Right renal cortex interstitium (tissue), 3 donors: ENCODE results near the gene PLEK2. TPM values are rescaled to one million over a fixed set of nuclear protein-coding genes. Genes with fewer than 3 reads are reported as not detected.
"Not testable (repeated sequence)": the region's sequence is repeated elsewhere in the genome, so short reads cannot be mapped to it uniquely, and the experiment has no call there.

Experiments
- DNase-seq, 3 donors: peaks; one replicate each; pipeline ENCODE4 v3.0.0-alpha.2; 2013; ENCODE audit warnings: low read depth in 3 of 3, low spot score in 2 of 3
- polyA plus RNA-seq, 3 donors: library from polyadenylated mRNA; unstranded; fragments of 120-200 nt; gene quantifications; one replicate each; pipeline ENCODE4 v1.2.1, GENCODE V29; 2013; ENCODE audit not compliant: insufficient read length in 3 of 3

The PLEK2 gene
- polyA plus RNA-seq, 3 donors: 1.9 to 2.4 (median 2.0) TPM

DNA sequence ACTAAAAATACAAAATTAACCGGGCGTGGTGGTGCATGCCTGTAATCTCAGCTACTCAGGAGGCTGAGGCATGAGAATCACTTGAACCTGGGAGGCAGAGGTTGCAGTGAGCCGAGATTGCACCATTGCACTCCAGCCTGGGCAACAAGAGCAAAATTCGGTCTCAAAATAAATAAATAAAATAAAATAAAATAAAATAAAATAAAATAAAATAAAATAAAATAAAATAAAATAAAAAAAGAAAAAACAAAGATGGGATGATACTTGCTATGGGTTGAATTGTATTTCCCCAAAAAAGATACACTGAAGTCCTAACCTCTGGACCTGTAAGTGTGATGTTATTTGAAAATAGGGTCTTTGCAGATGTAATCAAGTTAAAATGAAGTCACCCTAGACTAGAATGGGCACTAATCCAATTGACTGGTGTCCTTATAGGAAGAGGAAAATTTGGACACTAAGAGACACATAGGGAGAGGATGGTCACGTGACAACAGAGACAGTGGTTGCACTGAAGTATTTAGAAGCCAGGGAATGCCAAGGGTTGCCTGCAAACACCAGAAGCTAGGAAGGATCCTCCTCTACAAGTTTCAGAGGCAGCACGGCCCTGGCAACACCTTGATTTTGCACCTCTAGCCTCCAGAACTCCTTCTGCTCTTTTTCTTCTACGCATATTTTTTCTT, 3.7 kb downstream of the PLEK2 start:
- DNase-seq: not testable (repeated sequence)

DNA sequence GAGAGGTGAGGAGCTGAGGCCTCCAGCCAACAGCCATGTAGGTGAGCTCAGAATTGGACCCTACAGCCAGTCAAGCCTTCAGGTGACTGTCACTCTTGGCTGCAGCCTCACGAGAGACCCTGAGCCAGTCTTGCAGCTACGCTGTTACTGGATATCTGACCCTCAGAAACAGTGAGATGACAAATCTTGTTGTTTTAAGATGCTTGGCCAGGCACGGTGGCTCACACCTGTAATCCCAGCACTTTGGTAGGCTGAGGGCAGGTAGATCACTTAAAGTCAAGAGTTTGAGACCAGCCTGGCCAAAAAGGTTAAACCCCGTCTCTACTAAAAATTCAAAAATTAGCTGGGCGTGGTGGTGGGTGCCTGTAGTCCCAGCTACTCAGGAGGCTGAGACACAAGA, 6.2 kb downstream of the PLEK2 start:
- DNase-seq: no peak

DNA sequence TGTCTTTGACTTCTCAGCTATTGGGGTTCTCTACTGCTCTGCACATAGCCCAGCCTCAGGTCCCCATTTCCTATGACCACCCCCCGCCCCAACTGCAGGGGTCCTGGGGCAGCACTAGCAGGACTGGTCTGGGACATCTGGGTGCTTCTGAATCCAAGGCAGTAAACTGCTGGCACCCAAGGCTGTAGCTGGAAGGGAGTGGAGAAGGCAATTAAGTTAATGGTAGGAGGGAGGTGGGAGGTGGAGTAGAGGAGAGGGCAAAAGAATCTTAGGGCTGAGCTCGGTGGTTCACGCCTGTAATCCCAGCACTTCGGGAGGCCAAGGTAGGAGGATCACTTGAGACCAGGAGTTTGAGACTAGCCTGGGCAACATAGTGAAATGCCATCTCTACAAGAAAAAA, 11.5 kb downstream of the PLEK2 start:
- no peak for DNase-seq

DNA sequence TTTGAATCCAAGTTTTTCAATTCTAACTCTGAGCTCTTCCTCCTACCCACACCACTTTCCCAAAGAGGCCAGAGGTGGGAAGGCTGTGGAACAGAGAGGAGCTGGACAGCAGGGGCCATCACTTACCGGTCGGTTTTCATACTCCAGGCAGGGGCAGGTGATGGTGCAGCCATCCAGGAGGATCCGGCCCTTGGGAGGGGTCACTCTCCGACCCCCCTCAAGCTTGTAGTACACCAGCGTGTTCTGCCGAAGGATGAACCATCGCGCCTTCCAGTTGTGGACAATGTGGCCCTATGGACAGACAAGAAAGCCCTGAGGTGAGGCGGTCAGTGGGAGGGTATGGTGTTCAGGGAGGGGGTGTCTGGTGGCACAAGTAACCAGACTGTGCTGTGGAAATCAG, 14.4 kb downstream of the PLEK2 start:
- DNase-seq: no peak

DNA sequence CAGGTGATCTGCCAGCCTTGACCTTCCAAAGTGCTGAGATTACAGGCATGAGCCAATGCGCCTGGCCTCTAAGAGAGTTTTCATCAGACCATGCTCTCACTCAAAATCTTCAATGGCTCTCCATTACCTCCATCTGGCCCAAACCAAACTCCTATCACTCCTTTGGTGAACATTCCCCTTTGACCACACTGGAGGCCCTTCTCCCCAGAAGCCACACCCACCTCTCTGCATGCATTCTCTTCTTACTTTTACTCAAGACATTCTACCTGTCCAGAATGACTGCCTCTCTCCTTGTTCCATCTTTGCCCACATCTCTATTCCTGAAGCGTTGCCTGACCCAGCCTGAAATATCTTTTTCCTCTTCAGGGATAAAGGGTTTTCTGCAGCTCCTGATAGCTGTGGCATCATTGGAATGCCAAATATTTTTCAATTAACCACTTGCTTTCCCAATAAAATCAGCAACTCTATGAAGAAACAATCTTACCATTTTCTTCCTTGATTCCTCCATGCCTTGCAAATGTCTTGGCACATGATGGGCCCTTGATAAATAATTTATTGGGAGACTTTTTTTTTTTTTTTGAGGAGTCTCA, 15.5 kb downstream of the PLEK2 start:
- DNase-seq: no peak

DNA sequence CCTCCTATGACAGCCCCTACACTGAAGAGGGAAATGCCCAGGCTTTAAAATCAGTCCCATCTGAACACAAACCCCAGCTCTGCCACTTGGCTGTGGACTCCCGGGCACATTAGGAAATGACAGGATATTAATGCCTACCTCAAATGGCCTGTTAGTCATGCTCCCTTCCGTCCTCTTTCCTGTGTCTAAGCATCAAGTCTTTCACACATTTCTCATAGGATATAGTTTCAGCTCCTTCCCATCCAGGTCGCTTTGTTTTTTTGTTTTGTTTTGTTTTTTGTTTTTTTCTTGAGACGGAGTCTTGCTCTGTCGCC, 16.1 kb downstream of the PLEK2 start:
- DNase-seq: no peak

DNA sequence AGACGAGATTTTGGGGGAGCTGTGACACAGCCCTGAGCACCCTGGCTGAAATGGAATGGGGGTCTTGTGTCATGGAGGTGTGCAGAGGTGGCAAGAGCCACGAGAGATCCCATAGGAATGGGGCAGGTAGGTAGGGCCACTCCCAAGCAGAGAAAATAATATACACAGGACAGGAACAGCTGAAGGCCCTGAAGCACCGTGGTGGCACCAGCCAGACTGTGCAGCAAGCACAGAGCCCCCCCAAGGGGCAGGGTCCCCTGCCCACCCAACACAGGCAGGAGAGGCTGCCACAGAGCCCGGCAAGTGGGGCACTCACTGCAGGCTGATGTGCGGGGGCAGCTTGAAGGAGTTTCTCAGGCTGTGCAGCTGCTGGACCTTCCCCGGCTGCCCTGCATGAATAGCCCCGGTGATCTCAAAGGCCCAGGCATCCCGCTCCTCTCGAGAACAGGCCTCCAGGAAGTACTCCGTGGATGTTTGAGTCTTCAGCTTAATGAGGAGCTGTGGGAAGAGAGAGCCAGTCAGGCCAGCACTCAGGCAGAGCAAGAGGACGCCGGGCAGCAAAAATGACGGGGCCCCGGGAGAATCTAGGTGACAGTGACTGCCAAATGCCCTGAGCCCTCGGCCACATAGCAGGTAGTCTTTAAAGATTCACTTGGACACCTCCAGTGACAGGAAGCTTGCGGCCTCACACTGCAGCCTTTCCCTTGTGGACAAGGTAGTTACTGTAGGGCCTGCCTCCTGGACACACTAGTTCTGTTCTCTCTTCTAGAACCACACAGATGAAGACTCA, 16.7 kb downstream of the PLEK2 start:
- DNase-seq: peak in 1 of 3 donors; percentile 4

DNA sequence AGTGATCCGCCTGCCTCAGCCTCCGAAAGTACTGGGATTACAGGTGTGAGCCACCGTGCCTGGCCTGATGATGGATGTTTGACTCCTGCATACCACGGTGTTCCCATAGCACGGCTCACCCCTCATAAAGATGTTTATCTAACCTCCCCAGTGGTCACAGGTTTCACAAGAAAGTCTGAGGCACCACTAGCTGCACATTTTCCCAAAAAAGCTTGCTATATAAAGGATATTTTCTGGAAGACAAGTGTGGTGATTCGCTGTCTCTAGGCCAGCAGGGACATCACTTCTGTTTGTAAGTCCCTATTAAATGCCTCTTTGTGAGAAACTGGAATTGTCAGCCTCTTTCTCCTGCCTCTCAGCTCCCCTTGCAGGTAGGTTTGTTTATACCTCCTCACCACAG, 18.3 kb downstream of the PLEK2 start:
- no peak for DNase-seq

DNA sequence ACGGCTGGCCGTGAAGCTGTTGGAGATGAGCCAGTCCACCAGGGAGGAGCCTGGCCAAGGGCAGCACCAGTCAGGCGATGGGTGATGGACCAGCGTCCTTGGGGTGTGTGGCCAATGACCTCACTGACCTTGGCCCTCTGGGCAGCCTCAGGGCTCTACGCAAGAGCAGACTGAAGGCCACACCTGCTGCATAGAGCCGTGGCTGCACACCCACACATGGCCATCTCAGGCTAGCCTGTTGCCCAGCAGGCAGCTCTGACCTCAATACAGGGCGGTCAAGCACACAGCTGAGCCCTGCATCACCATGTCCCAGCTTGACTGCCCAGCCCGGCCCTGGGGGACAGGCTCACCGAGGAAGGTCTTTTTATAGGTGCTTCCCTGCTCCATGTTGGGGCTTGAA, 19.2 kb downstream of the PLEK2 start:
- no peak for DNase-seq

DNA sequence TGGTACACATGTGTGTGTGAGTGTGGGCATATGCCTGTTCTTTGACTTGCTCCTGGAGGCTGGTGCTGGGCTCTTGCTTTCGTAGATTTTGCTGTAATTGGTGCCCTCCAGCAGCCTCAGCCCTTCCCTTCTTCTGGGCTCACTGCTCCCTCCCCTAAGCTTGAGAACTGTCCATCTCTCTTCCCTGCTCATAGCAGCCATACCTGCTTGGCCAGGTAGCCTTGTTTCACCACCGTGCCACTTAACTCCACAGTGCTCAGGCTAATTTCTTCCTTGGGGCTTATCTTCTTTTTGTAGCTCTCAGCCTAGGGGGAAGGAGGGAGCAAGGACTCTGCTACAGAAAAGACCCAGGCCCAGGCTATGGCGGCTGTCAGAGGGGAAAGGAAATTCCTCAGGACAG, 19.8 kb downstream of the PLEK2 start:
- no peak for DNase-seq

DNA sequence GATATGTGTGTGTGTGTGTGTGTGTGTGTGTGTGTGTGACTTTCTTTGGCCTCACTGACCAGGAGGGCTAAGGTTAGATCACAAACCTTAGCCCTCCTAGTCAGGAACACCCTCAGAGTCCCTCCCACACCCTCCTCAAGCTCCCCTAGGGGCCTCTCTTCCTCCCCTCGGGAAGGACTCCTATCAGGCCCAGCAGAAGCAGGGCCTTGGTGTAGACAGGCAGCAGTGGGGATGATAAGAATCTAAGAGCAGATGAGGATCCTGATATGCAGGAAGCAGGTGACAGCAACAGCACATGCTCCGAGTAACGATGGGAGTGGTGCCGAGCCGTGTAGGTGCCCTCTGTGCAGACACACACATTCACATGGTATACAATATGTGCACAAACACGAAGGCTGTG, 20.7 kb downstream of the PLEK2 start:
- no peak for DNase-seq

DNA sequence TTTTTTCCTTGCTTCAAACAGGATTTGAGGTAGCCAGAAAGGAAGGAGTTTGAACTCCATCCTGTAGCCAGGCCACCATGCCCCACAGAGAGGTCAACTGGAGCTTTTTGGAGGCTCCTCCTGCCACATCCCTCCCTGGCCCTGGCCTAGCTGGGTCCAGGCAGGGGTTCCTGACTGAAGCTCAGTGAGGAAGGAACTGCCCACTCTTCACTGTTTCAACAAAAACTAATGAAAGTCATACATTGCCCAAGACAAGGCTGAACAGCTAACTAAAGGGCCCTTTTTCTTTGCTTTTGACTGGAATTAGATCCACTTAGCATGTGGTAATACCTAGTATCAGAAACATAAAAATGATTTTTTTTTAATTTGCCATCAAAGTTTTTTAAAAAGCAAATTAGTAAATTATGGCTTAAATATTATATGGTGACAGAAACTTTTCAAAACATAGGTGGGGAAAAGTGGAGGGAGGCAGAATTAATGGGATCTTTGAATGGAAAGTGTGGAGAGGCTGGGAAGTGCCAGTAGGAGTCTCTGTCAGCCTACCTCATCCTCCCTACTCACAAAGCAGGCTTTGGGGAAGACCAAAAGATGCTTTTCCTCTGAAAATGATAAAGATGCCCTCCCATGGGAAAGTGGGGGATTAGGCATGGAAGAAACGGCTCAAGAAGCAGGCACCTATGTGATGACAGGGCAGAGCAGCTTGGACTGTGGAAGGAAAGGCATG, 22.0 kb downstream of the PLEK2 start:
- no peak for DNase-seq

DNA sequence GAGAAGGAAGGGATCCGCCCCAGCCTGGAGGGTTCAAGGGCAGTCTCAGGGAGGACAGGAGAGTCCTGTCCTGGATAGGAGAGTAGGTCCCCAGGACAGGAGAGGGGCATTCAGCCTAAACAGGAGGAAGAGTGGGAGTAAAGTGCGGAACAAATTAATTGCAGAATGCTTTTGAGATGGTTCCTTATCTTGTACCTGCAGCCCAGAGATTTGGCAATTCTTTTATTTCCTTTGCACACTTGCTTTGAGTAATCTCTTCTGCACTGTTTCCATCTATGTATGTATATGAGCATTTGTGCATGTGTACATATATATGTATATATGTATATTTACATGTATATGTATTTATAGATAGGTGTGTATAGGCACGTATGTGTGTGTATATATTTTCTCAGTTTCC, 22.7 kb downstream of the PLEK2 start:
- DNase-seq: no peak

DNA sequence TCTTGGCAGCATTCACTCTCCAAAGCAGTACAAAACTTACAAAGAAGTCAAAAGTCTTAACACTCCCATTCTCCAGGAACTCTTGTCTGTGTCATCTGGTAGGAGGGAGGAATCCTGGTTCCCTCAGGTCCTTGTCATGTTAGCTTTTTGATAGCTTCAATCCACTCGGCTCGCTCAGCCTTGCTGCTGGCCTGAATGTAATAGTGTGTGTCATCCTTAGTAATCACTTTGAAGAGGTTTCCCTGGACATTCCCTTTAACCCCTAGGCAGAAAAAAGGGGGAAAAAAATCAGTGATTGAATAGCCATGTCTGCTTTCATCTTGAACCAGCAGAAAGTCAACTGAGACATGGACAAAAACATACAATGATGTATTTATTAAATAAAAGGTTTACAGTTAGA, 24.8 kb downstream of the PLEK2 start:
- DNase-seq: no peak

DNA sequence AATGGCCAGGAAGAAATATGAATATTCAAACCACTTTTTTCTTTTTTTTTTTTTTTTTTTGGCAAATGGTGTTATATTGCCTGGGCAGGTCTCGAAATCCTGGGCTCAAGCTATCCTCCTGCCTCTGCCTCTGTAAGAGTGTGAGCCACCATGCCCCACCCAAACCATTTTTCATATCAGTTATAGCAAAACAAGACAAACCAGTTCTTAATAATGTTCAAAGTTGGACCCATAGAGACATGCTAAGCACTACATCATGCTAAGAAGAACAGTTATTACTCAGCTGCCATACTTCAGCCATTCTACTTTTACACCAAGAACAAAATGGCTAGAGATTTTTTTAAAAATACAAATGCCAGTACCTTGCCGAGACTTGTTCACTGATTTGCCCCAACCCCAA, 26.3 kb downstream of the PLEK2 start:
- no peak for DNase-seq

DNA sequence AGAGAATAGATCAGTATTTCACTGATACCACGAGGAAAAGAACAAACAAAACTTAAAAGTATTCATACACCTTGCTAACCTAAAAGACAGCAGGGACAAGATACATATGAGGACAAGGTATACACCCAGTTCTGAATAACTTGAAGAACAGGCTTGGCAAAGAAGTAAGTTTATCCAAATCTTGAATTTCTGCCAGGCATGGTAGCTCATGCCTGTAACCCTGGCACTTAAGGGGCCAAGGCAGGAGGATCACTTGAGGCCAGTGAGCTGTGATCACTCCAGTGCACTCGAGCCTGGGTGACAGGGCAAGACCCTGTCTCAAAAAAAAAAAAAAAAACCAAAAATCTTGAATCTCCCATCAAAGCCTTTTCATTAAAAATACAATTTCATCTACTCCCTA, 26.8 kb downstream of the PLEK2 start:
- DNase-seq: no peak

DNA sequence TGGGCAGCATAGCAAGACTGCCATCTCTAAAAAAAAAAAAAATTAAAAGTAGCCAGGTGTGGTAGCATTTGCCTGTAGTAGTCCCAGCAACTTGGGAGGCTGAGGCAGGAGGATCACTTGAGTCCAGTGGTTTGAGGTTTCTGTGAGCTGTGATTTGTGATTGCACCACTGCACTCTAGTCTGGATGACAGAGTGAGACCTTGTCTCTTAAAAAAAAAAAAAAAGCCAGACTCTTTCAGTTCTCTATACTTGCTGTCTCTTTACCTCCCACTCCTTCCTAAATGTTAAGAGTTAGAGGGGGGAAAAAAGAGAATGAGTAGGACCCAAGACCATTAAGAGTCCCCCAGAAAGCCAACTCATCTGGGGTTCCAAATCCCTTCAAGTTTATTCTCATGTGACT, 34.0 kb downstream of the PLEK2 start:
- DNase-seq: no peak

DNA sequence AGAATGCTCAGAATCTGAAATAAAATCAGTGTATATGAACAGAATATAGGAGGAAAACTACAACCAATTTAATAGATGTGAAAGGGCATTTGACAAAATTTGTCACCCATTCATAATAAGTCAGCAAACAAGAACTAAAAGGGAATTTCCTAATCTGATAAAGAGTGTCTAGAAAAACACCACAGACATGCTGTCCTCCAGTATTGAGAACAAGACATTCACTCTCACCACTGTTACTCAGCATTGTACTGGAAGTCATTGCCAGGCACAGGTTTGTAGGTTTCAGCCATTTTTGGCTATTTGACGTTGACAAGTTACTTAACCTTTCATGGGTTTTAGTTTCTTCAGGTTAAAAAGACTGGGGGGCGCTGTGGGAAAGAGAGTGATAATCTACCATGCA, 38.6 kb downstream of the PLEK2 start:
- no peak for DNase-seq

DNA sequence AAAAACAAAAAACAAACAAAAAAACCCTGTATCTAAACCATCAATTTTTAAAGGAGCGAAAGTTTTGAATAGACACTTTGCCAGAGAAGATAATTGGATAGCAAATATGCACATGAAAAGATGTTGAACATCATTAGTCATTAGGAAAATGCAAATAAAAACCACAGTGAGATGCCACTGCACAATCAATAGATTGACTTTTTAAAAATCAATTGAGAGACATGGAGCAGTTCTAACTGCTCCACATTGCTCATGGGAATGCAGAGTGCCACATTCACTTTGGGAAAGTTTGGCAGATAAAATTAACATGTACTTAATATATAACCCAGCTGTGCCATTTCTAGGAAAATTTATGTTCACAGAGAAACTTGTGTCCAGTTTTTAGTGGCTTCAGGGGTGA, 39.1 kb downstream of the PLEK2 start:
- DNase-seq: no peak

DNA sequence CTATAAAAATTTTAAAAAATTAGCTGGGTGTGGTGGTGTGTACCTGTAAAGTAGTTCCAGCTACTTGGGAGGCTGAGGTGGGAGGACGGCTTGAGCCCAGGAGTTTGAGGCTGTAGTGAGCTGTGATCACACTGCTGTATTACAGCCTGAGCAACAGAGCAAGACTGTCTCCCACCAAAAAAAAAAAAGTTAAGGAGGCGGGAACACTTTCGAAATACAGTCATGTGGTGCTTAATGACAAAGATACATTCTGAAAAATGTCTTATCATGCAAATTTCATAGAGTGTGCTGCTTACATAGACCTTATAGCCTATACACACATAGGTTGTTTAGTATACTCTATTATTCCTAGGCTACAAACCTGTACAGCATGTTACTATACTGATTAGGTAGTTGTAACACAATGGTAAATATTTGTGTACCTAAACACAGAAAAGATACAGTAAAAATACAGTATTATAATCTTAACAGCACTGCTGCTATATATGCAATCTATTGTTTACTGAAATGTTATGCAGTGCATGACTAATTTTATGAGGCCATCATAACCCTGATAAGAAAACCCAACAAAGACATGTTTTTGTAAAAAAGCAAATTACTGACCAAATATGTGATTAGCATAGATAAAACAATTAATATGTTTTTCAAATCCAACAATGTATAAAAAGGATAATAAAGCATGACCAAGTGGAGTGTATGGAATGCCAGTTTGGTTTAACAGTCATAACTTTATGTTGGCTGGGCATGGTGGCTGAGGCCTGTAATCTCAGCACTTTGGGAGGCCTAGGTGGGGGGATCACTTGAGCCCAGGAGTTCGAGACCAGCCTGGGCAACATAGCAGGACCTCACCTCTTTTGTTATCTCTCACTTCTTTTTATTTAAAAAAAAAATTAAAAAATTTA, 40.5 kb downstream of the PLEK2 start:
- no peak for DNase-seq

DNA sequence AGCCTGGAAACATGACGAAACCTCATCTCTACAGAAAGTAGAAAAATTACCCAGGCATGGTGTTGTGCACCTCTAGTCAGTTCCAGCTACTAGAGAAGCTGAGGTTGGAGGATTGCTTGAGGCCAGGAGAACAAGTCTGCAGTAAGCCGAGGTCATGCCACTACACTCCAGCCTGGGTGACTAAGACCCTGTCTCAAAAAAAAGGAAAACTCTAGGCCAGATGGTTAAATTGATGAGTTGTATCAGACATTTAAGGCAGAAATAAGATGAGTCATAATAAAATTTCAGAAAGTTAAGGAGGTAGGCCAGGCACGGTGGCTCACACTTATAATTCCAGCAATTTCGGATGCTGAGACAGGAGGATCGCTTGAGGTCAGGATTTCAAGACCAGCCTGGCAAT, 41.1 kb downstream of the PLEK2 start:
- DNase-seq: no peak
